Chondrocyte (in vitro differentiated cells): ENCODE measurements around the gene ZNF343. TPM values are rescaled to one million over a fixed set of nuclear protein-coding genes. Genes with fewer than 3 reads are reported as not detected.
"Not testable (repeated sequence)": the region's sequence is repeated elsewhere in the genome, so short reads cannot be mapped to it uniquely, and the experiment has no call there.

Source experiments
- DNase-seq: peaks from one replicate; pipeline ENCODE4 v3.0.0; 2021; ENCODE audit warnings: mixed read lengths, low spot score
- H3K27ac Mint-ChIP-seq: one replicate; pipeline ENCODE4 v1.8.0; 2021; ENCODE audit warnings: mild to moderate bottlenecking, moderate library complexity, mixed read lengths; ENCODE audit not compliant: unreplicated experiment
- H3K27me3 Mint-ChIP-seq: 2 replicates; pipeline ENCODE4 v1.8.0; 2021; ENCODE audit warnings: low read depth, mixed read lengths
- H3K36me3 Mint-ChIP-seq: 2 replicates; pipeline ENCODE4 v1.8.0; 2021; ENCODE audit warnings: low read depth, mixed read lengths
- H3K4me1 Mint-ChIP-seq: 2 replicates; pipeline ENCODE4 v1.8.0; 2021; ENCODE audit warnings: low read depth, mild to moderate bottlenecking, mixed read lengths
- H3K4me3 Mint-ChIP-seq: one replicate; pipeline ENCODE4 v1.8.0; 2021; ENCODE audit warnings: mild to moderate bottlenecking, moderate library complexity, mixed read lengths; ENCODE audit not compliant: unreplicated experiment
- H3K9me3 Mint-ChIP-seq: 2 replicates; pipeline ENCODE4 v1.8.0; 2021; ENCODE audit warnings: low read depth, mixed read lengths
- CTCF ChIP-seq: fragments of 200-600 bp; sonication (generic); IDR thresholded peaks from 2 replicates; pipeline ENCODE4 v1.5.0; 2021; ENCODE audit warnings: antibody characterized with exemption, mild to moderate bottlenecking, moderate library complexity
- total RNA-seq: library from RNA; stranded (reverse); gene quantifications from 3 replicates; pipeline ENCODE4 v1.2.1, GENCODE V29; 2021

ZNF343 gene
- total RNA-seq, 1 donor from 2014 or later = 11.5 TPM

GRCh38 chr20:2535711-2536559, 27.2 kb upstream of the ZNF343 start:
- H3K9me3 Mint-ChIP-seq = no peaks in the 10 kb centered on the region
- no peak for TF ChIP-seq CTCF
- peaks cover 4% of the 10 kb centered on the region for H3K4me1 Mint-ChIP-seq
- no peak overlapping the region for H3K4me3 Mint-ChIP-seq
- peaks cover 47% of the 10 kb centered on the region for H3K27me3 Mint-ChIP-seq
- H3K36me3 Mint-ChIP-seq = no peaks in the 10 kb centered on the region
- no peak for DNase-seq
- H3K27ac Mint-ChIP-seq = no peak overlapping the region

- Mint-ChIP-seq H3K9me3 (no peaks in the 10 kb centered on the region), H3K27me3 (peaks cover 40% of the 10 kb centered on the region), H3K27ac (no peak overlapping the region), H3K4me3 (no peak overlapping the region), H3K4me1 (peaks cover 4% of the 10 kb centered on the region), H3K36me3 (no peaks in the 10 kb centered on the region)
- DNase-seq = no peak
- no peak for TF ChIP-seq CTCF
These were observed 24.4 kb upstream of the ZNF343 start for GRCh38 chr20:2533118-2533517.

DNA sequence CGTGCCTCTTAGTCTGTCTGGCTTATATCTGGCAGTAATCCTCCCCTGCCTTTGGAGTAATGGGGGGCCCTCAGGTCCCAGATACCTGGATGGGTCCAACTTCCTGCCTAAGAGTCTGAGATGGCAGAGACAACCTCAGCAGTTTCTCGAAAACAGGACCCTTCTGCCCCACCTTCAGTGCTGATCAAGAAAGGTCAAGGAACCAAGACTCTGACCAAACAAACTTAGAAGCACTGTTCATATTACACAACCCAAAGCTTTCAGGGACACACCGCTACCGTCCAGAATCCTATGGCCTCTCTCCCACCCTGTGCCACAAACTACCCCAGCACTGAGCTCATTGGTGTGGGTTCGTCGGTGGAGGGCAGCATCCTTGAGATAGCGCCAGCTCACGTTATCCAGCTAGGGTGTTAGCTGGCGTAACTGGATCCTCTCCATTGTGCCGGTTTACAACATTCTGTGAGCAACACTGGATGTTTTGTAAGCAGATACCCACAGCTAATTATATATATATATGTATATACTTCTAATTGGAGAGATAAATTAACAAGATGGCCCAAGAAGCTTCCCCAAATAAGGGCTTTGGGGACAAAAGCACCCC, 20.1 kb upstream of the ZNF343 start:
- no peak for DNase-seq
- no peak for TF ChIP-seq CTCF
- H3K9me3 Mint-ChIP-seq = no peaks in the 10 kb centered on the region
- no peaks in the 10 kb centered on the region for H3K36me3 Mint-ChIP-seq
- H3K4me1 Mint-ChIP-seq = peaks cover 15% of the 10 kb centered on the region
- H3K27ac Mint-ChIP-seq = no peak overlapping the region
- H3K4me3 Mint-ChIP-seq = no peak overlapping the region
- peaks cover 24% of the 10 kb centered on the region for H3K27me3 Mint-ChIP-seq

GRCh38 chr20:2527762-2528161, 19.0 kb upstream of the ZNF343 start:
- no peak for TF ChIP-seq CTCF
- no peaks in the 10 kb centered on the region for H3K36me3 Mint-ChIP-seq
- peaks cover 15% of the 10 kb centered on the region for H3K4me1 Mint-ChIP-seq
- H3K27ac Mint-ChIP-seq = no peak overlapping the region
- peaks cover 20% of the 10 kb centered on the region for H3K27me3 Mint-ChIP-seq
- H3K4me3 Mint-ChIP-seq = no peak overlapping the region
- H3K9me3 Mint-ChIP-seq = no peaks in the 10 kb centered on the region
- DNase-seq = no peak

DNA sequence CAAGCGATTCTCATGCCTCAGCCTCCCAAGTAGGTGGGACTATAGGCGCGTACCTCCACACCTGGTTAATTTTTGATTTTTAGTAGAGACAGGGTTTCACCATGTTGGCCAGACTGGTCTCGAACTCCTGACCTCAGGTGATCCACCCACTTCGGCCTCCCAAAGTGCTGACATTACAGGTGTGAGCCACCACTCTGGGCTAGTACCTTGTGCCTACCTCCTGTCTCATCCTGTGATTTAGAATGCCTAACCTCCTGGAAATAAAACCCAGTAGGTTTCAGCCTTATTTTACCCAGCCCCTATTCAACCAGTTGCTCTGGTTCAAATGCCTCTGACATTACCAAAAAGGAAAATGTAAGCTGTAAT, 17.5 kb upstream of the ZNF343 start:
- not testable (repeated sequence) for H3K4me3 Mint-ChIP-seq, H3K36me3 Mint-ChIP-seq, H3K27ac Mint-ChIP-seq, DNase-seq, H3K9me3 Mint-ChIP-seq
- H3K4me1 Mint-ChIP-seq = peaks cover 17% of the 10 kb centered on the region
- peaks cover 20% of the 10 kb centered on the region for H3K27me3 Mint-ChIP-seq
